HEK293 (cell line): Measurements from ENCODE around the gene KIF19.

Experiments used
- PRDM1 ChIP-seq: fragments of 450-650 bp; formaldehyde crosslinking; IDR thresholded peaks from 2 replicates; pipeline ENCODE4; 2016; ENCODE audit warnings: missing biosample characterization, missing genetic modification characterization
- ZNF521 ChIP-seq: fragments of 450-650 bp; formaldehyde crosslinking; IDR thresholded peaks from 2 replicates; pipeline ENCODE4 v1.5.1; 2017; ENCODE audit warnings: missing biosample characterization, mild to moderate bottlenecking, missing genetic modification characterization
- TF ChIP-seq, protein P1 (sequence below): fragments of 450-650 bp; formaldehyde crosslinking; IDR thresholded peaks from 2 replicates; pipeline ENCODE4 v1.5.1; 2016; ENCODE audit warnings: missing biosample characterization, missing genetic modification characterization
- TF ChIP-seq, protein P2 (sequence below): fragments of 450-650 bp; formaldehyde crosslinking; IDR thresholded peaks from 2 replicates; pipeline ENCODE4 v1.5.1; 2016; ENCODE audit warnings: missing biosample characterization, missing genetic modification characterization

DNA sequence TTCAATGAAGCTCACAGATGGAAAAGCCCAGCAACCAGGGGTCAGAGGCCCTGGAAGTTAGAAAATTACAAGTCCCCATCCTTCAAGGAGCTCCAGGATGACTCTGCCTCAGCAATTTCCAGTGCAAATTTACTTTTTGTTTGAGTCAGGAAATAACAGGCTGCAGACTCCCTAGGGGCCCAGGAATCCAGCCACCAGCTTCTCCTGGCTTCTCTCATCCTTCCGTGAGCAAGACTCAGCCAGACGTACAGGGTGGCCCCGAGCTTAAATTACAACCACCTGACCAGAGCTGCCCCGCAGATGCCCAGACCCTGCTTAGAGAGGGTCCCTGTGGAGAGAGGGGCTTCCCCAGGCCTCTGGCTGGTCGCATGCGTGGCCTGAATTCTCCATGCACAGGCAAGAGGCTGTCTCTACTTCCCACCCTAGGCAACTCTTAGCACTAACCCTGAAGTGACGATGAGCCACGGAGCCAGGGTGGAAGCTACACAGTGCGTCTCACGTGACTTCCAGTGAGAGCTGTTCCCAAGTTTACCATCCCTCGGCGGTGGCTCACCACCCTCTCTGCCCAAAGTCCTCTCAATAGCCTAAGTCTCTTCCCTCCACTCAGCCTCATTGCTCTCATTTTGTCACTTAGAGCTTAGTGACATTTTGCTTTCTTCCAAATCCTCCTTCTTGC, 68.4 kb downstream of the KIF19 start:
- no peak for TF ChIP-seq ZNF521 (tag by site-specific recombination)
- TF ChIP-seq, protein P1, sequence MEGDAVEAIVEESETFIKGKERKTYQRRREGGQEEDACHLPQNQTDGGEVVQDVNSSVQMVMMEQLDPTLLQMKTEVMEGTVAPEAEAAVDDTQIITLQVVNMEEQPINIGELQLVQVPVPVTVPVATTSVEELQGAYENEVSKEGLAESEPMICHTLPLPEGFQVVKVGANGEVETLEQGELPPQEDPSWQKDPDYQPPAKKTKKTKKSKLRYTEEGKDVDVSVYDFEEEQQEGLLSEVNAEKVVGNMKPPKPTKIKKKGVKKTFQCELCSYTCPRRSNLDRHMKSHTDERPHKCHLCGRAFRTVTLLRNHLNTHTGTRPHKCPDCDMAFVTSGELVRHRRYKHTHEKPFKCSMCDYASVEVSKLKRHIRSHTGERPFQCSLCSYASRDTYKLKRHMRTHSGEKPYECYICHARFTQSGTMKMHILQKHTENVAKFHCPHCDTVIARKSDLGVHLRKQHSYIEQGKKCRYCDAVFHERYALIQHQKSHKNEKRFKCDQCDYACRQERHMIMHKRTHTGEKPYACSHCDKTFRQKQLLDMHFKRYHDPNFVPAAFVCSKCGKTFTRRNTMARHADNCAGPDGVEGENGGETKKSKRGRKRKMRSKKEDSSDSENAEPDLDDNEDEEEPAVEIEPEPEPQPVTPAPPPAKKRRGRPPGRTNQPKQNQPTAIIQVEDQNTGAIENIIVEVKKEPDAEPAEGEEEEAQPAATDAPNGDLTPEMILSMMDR (tag by site-specific recombination) = no peak
- TF ChIP-seq, protein P2, sequence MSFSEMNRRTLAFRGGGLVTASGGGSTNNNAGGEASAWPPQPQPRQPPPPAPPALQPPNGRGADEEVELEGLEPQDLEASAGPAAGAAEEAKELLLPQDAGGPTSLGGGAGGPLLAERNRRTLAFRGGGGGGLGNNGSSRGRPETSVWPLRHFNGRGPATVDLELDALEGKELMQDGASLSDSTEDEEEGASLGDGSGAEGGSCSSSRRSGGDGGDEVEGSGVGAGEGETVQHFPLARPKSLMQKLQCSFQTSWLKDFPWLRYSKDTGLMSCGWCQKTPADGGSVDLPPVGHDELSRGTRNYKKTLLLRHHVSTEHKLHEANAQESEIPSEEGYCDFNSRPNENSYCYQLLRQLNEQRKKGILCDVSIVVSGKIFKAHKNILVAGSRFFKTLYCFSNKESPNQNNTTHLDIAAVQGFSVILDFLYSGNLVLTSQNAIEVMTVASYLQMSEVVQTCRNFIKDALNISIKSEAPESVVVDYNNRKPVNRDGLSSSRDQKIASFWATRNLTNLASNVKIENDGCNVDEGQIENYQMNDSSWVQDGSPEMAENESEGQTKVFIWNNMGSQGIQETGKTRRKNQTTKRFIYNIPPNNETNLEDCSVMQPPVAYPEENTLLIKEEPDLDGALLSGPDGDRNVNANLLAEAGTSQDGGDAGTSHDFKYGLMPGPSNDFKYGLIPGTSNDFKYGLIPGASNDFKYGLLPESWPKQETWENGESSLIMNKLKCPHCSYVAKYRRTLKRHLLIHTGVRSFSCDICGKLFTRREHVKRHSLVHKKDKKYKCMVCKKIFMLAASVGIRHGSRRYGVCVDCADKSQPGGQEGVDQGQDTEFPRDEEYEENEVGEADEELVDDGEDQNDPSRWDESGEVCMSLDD (tag by site-specific recombination) = no peak
- no peak for TF ChIP-seq PRDM1 (tag by site-specific recombination)
